HG02973 (cell line): ENCODE measurements around the gene ARSG.

ENCODE experiments used
- ATAC-seq: cut with Tn5 transposase; IDR thresholded peaks from one replicate; pipeline ENCODE4 v1.9.1; 2021; ENCODE audit warnings: moderate library complexity; ENCODE audit not compliant: unreplicated experiment

The ARSG gene

GRCh38 chr17:68445671-68446070 lies 154.4 kb downstream of the ARSG start:
- ATAC-seq, result no peak

GRCh38 chr17:68446626-68447041 lies 155.3 kb downstream of the ARSG start:
- no peak for ATAC-seq

GRCh38 chr17:68449021-68449739 lies 157.9 kb downstream of the ARSG start:
- ATAC-seq, result no peak

- no peak for ATAC-seq
Observed at GRCh38 chr17:68450391-68450790, 159.1 kb downstream of the ARSG start.

GRCh38 chr17:68450801-68451200 lies 159.5 kb downstream of the ARSG start:
- no peak for ATAC-seq

GRCh38 chr17:68451670-68452354 lies 160.5 kb downstream of the ARSG start:
- ATAC-seq, result no peak

GRCh38 chr17:68452724-68453290 lies 161.5 kb downstream of the ARSG start:
- no peak for ATAC-seq

- ATAC-seq, result no peak
Observed at GRCh38 chr17:68453991-68454665, 162.8 kb downstream of the ARSG start.

GRCh38 chr17:68455901-68456338 lies 164.6 kb downstream of the ARSG start:
- ATAC-seq, result no peak

- ATAC-seq, result no peak
Observed at GRCh38 chr17:68456339-68457167, 165.3 kb downstream of the ARSG start.

GRCh38 chr17:68457168-68457538 lies 165.9 kb downstream of the ARSG start, which contains the start of gene WIPI1:
WIPI1 (minus strand) TSS chr17:68457496; CDS start chr17:68457421, 75 bp downstream.
- peak; percentile 28 for ATAC-seq

GRCh38 chr17:68457539-68458259 lies 166.4 kb downstream of the ARSG start:
- ATAC-seq, result peak; percentile 73

GRCh38 chr17:68458260-68459036 lies 167.2 kb downstream of the ARSG start:
- ATAC-seq, result no peak

GRCh38 chr17:68459037-68459639 lies 167.8 kb downstream of the ARSG start:
- ATAC-seq, result peak; percentile 18

- no peak for ATAC-seq
Observed at GRCh38 chr17:68460146-68460545, 168.9 kb downstream of the ARSG start.

GRCh38 chr17:68460715-68461114 lies 169.4 kb downstream of the ARSG start:
- no peak for ATAC-seq

- no peak for ATAC-seq
Observed at GRCh38 chr17:68461122-68461539, 169.8 kb downstream of the ARSG start.

GRCh38 chr17:68461589-68461988 lies 170.3 kb downstream of the ARSG start:
- ATAC-seq, result no peak
